Fibroblast of gingiva (primary cell): ENCODE data around the gene MEIS1.
A peak's percentile ranks its signal among the peaks of the same experiment; 100 is the strongest.

Source experiments
- DNase-seq: peaks from one replicate; pipeline ENCODE4 v3.0.0-alpha.2; 2011; ENCODE audit warnings: low read depth

The MEIS1 gene

GRCh38 chr2:66443979-66444861 lies 9.3 kb downstream of the MEIS1 start:
- no peak for DNase-seq

GRCh38 chr2:66445076-66445924 lies 10.4 kb downstream of the MEIS1 start:
- no peak for DNase-seq

- DNase-seq, result peak; percentile 25
These were observed 11.3 kb downstream of the MEIS1 start for GRCh38 chr2:66445925-66446871.

- DNase-seq, result no peak
These were observed 12.0 kb downstream of the MEIS1 start for GRCh38 chr2:66446941-66447340.

GRCh38 chr2:66447677-66448076 lies 12.8 kb downstream of the MEIS1 start:
- DNase-seq, result no peak

GRCh38 chr2:66448136-66448991 lies 13.4 kb downstream of the MEIS1 start:
- DNase-seq, result no peak

GRCh38 chr2:66452214-66452613 lies 17.3 kb downstream of the MEIS1 start:
- DNase-seq, result no peak

GRCh38 chr2:66452917-66453316 lies 18.0 kb downstream of the MEIS1 start:
- DNase-seq, result no peak

GRCh38 chr2:66455490-66455889 lies 20.6 kb downstream of the MEIS1 start:
- DNase-seq, result no peak

- no peak for DNase-seq
These were observed 21.5 kb downstream of the MEIS1 start for GRCh38 chr2:66456183-66457041.

GRCh38 chr2:66457545-66457944 lies 22.6 kb downstream of the MEIS1 start:
- DNase-seq, result no peak

- no peak for DNase-seq
These were observed 25.1 kb downstream of the MEIS1 start for GRCh38 chr2:66460031-66460430.

GRCh38 chr2:66461001-66461663 lies 26.2 kb downstream of the MEIS1 start:
- DNase-seq, result no peak

GRCh38 chr2:66461664-66462500 lies 27.0 kb downstream of the MEIS1 start:
- no peak for DNase-seq

GRCh38 chr2:66462501-66462825 lies 27.5 kb downstream of the MEIS1 start:
- DNase-seq, result no peak

- DNase-seq, result no peak
These were observed 28.4 kb downstream of the MEIS1 start for GRCh38 chr2:66463206-66463755.

GRCh38 chr2:66464930-66465637 lies 30.2 kb downstream of the MEIS1 start:
- no peak for DNase-seq

GRCh38 chr2:66466433-66466832 lies 31.5 kb downstream of the MEIS1 start:
- DNase-seq, result no peak
